SK-N-SH treated with all-trans-retinoic acid at 6 μM for 48 hours (cell line): ENCODE results near the gene KPRP.

Experiments used
- ATAC-seq: fragments of 200-7000 bp; cut with Tn5 transposase; 3 replicates; pipeline ENCODE4 v1.9.1; 2020; ENCODE audit warnings: mild to moderate bottlenecking, moderate library complexity
- CSDC2 ChIP-seq: fragments of 250-450 bp; sonication (Bioruptor Pico); IDR thresholded peaks from 2 replicates; pipeline ENCODE4 v1.5.0; 2020; ENCODE audit warnings: mild to moderate bottlenecking, moderate library complexity
- ESRRG ChIP-seq: fragments of 250-450 bp; sonication (Bioruptor Pico); IDR thresholded peaks from 2 replicates; pipeline ENCODE4 v1.6.1; 2021; ENCODE audit warnings: mild to moderate bottlenecking
- GLIS3 ChIP-seq: fragments of 250-450 bp; sonication (Bioruptor Pico); IDR thresholded peaks from 2 replicates; pipeline ENCODE4 v1.5.0; 2020; ENCODE audit warnings: mild to moderate bottlenecking, moderate library complexity
- RARB ChIP-seq: fragments of 250-450 bp; sonication (Bioruptor Pico); IDR thresholded peaks from 2 replicates; pipeline ENCODE4 v1.8.0; 2021; ENCODE audit warnings: mild to moderate bottlenecking, moderate library complexity
- TCF4 ChIP-seq: fragments of 250-450 bp; sonication (Bioruptor Pico); IDR thresholded peaks from 2 replicates; pipeline ENCODE4 v1.8.0; 2021; ENCODE audit warnings: mild to moderate bottlenecking, moderate library complexity, borderline replicate concordance
- TOX ChIP-seq: fragments of 250-450 bp; sonication (Bioruptor Pico); IDR thresholded peaks from 2 replicates; pipeline ENCODE4 v1.8.0; 2021; ENCODE audit warnings: mild to moderate bottlenecking, moderate library complexity, borderline replicate concordance
- ZC3H10 ChIP-seq: fragments of 250-450 bp; sonication (Bioruptor Pico); IDR thresholded peaks from 2 replicates; pipeline ENCODE4 v1.5.1; 2021; ENCODE audit warnings: mild to moderate bottlenecking, moderate library complexity
- ZNF70 ChIP-seq: fragments of 450-650 bp; formaldehyde crosslinking; IDR thresholded peaks from 2 replicates; pipeline ENCODE4 v1.5.0; 2020; ENCODE audit warnings: mild to moderate bottlenecking, moderate library complexity
- ZNF8 ChIP-seq: fragments of 450-650 bp; formaldehyde crosslinking; IDR thresholded peaks from 2 replicates; pipeline ENCODE4 v1.5.0; 2020; ENCODE audit warnings: mild to moderate bottlenecking, moderate library complexity
- TF ChIP-seq, protein P1 (sequence below): fragments of 250-450 bp; sonication (Bioruptor Pico); IDR thresholded peaks from 2 replicates; pipeline ENCODE4 v1.5.1; 2020; ENCODE audit warnings: low read depth, mild to moderate bottlenecking, moderate library complexity
- TF ChIP-seq, protein P2 (sequence below): fragments of 250-450 bp; sonication (Bioruptor Pico); IDR thresholded peaks from 2 replicates; pipeline ENCODE4 v1.8.0; 2021; ENCODE audit warnings: low read depth, mild to moderate bottlenecking, moderate library complexity, borderline replicate concordance
- TF ChIP-seq, protein P3 (sequence below): fragments of 250-450 bp; sonication (Bioruptor Pico); IDR thresholded peaks from 2 replicates; pipeline ENCODE4 v1.8.0; 2020; ENCODE audit warnings: mild to moderate bottlenecking, moderate library complexity, borderline replicate concordance
- TF ChIP-seq, protein P4 (sequence below): fragments of 250-450 bp; sonication (Bioruptor Pico); IDR thresholded peaks from 2 replicates; pipeline ENCODE4 v1.5.0; 2020; ENCODE audit warnings: mild to moderate bottlenecking, moderate library complexity
- TF ChIP-seq, protein P5 (sequence below): fragments of 250-450 bp; sonication (Bioruptor Pico); IDR thresholded peaks from 2 replicates; pipeline ENCODE4 v1.5.1; 2021; ENCODE audit warnings: mild to moderate bottlenecking, moderate library complexity

KPRP gene

DNA sequence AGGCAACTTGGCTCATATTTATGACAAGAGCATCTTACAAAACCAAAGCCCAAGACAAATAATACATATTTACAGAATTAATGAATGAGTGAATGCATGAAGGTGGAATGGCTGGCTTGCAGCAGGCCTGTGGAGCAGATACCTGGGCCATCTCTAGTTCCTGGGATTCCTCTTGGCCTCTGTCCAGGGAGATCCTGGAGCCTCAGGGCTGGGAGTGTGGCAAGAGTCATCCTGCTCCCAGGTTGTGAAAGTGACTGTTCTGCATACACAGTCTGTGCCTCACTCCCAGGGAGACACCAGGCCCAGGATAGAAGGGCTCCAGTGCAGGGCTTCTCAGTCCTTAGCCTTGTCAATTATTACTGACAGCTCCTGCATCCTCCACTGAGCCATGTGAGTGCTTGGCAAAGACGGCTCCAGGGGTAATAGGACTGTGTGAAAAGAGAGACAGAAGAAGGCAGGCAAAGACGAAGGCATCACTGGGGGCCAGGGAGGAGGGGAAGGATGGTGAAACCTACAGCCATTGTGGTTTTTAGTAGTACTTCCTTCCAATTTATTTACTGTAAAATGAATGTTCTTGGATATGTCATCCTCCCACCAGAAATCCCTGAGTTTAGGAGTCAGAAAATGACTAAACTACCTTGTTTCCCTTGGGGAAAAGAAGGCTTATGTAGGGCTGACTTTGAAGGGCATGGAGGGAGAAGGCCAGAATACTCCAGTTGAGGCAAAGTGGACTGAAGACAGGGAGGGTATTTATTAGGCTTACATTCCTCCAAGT lies 14.3 kb upstream of the KPRP start:
- ATAC-seq, result no peak

DNA sequence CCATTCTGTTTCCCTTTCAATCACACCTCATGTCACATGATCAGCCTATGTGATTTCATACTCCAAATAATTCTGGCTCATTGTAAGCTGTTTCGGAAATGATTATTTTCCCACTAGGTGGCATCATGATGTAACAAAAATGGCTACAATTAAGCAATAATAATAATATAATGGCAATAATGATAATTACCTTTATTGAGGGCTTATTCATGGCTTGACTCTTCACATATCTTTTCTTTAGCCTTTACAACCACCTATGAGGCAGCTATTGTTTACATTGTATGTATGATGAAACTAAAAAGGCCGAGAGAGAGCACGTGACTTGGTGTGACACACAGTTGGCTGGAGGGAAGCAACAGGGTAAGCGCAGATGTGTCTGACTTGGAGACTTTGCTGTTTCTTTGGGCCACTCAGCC lies 12.5 kb upstream of the KPRP start:
- peak; percentile 64 for ATAC-seq
- TF ChIP-seq ZNF8 (no peak), ZNF70 (no peak), ESRRG (no peak), ZC3H10 (CRISPR knock-in tag) (no peak), TOX (no peak), RARB (CRISPR knock-in tag) (no peak)
- TF ChIP-seq, protein P1, sequence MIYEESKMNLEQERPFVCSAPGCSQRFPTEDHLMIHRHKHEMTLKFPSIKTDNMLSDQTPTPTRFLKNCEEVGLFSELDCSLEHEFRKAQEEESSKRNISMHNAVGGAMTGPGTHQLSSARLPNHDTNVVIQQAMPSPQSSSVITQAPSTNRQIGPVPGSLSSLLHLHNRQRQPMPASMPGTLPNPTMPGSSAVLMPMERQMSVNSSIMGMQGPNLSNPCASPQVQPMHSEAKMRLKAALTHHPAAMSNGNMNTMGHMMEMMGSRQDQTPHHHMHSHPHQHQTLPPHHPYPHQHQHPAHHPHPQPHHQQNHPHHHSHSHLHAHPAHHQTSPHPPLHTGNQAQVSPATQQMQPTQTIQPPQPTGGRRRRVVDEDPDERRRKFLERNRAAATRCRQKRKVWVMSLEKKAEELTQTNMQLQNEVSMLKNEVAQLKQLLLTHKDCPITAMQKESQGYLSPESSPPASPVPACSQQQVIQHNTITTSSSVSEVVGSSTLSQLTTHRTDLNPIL (CRISPR knock-in tag), result no peak
- TF ChIP-seq, protein P2, sequence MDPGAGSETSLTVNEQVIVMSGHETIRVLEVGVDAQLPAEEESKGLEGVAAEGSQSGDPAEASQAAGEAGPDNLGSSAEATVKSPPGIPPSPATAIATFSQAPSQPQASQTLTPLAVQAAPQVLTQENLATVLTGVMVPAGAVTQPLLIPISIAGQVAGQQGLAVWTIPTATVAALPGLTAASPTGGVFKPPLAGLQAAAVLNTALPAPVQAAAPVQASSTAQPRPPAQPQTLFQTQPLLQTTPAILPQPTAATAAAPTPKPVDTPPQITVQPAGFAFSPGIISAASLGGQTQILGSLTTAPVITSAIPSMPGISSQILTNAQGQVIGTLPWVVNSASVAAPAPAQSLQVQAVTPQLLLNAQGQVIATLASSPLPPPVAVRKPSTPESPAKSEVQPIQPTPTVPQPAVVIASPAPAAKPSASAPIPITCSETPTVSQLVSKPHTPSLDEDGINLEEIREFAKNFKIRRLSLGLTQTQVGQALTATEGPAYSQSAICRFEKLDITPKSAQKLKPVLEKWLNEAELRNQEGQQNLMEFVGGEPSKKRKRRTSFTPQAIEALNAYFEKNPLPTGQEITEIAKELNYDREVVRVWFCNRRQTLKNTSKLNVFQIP (CRISPR knock-in tag), result no peak

More for the DNA sequence above, 14.3 kb upstream of the KPRP start:
- TF ChIP-seq, protein P3, sequence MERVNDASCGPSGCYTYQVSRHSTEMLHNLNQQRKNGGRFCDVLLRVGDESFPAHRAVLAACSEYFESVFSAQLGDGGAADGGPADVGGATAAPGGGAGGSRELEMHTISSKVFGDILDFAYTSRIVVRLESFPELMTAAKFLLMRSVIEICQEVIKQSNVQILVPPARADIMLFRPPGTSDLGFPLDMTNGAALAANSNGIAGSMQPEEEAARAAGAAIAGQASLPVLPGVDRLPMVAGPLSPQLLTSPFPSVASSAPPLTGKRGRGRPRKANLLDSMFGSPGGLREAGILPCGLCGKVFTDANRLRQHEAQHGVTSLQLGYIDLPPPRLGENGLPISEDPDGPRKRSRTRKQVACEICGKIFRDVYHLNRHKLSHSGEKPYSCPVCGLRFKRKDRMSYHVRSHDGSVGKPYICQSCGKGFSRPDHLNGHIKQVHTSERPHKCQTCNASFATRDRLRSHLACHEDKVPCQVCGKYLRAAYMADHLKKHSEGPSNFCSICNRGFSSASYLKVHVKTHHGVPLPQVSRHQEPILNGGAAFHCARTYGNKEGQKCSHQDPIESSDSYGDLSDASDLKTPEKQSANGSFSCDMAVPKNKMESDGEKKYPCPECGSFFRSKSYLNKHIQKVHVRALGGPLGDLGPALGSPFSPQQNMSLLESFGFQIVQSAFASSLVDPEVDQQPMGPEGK (CRISPR knock-in tag), result no peak
- TF ChIP-seq CSDC2 (CRISPR knock-in tag) (no peak), RARB (CRISPR knock-in tag) (no peak), ESRRG (no peak), TCF4 (CRISPR knock-in tag) (no peak), GLIS3 (no peak)
- TF ChIP-seq, protein P1 (CRISPR knock-in tag), result no peak
- TF ChIP-seq, protein P4, sequence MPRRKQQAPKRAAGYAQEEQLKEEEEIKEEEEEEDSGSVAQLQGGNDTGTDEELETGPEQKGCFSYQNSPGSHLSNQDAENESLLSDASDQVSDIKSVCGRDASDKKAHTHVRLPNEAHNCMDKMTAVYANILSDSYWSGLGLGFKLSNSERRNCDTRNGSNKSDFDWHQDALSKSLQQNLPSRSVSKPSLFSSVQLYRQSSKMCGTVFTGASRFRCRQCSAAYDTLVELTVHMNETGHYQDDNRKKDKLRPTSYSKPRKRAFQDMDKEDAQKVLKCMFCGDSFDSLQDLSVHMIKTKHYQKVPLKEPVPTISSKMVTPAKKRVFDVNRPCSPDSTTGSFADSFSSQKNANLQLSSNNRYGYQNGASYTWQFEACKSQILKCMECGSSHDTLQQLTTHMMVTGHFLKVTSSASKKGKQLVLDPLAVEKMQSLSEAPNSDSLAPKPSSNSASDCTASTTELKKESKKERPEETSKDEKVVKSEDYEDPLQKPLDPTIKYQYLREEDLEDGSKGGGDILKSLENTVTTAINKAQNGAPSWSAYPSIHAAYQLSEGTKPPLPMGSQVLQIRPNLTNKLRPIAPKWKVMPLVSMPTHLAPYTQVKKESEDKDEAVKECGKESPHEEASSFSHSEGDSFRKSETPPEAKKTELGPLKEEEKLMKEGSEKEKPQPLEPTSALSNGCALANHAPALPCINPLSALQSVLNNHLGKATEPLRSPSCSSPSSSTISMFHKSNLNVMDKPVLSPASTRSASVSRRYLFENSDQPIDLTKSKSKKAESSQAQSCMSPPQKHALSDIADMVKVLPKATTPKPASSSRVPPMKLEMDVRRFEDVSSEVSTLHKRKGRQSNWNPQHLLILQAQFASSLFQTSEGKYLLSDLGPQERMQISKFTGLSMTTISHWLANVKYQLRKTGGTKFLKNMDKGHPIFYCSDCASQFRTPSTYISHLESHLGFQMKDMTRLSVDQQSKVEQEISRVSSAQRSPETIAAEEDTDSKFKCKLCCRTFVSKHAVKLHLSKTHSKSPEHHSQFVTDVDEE (CRISPR knock-in tag), result no peak
- TF ChIP-seq, protein P2 (CRISPR knock-in tag), result no peak

DNA sequence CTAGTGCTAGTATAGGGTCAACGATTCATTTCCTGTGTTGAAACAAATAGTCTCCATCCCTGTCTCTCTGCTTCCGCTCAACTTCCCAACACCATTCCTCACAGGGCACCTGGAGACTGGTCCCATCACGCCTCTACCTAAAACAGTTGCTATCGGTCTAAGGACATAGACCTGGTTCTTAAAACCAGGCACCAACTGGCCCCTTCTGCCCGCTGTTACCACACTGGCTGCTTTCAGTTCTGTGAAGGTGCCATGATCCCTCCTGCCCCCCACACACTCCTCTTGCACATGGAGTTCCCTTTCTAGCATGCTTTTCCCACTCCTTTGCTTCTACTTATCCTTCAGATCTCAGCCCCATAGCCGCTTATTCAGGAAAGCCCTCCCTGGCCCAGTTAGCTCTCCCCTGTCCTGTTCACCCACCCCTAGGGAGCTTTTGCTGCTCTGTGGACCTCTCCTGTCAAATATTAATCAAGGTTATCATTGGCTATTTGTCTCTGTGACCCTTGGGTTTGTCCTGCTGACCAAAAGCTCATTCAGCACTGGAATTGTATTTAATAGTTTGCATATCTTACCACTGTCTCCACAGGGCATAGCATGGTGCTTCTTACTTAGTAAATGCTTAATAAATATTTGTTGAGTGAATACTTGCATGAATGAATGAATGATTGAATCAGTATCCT lies 11.9 kb upstream of the KPRP start:
- no peak for ATAC-seq
- no peak for TF ChIP-seq CSDC2 (CRISPR knock-in tag)
- TF ChIP-seq, protein P5, sequence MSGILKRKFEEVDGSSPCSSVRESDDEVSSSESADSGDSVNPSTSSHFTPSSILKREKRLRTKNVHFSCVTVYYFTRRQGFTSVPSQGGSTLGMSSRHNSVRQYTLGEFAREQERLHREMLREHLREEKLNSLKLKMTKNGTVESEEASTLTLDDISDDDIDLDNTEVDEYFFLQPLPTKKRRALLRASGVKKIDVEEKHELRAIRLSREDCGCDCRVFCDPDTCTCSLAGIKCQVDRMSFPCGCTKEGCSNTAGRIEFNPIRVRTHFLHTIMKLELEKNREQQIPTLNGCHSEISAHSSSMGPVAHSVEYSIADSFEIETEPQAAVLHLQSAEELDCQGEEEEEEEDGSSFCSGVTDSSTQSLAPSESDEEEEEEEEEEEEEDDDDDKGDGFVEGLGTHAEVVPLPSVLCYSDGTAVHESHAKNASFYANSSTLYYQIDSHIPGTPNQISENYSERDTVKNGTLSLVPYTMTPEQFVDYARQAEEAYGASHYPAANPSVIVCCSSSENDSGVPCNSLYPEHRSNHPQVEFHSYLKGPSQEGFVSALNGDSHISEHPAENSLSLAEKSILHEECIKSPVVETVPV (CRISPR knock-in tag), result no peak
- TF ChIP-seq ESRRG, result no peak
- TF ChIP-seq, protein P4 (CRISPR knock-in tag), result no peak
- no peak for TF ChIP-seq TOX
